IMR-90 (cell line): ENCODE measurements around the gene CAMK2D. TPM values are rescaled to one million over a fixed set of nuclear protein-coding genes. Genes with fewer than 3 reads are reported as not detected.

Experiments used
- ATAC-seq: fragments of 200-7000 bp; cut with Tn5 transposase; 2 replicates; pipeline ENCODE4 v1.9.1; 2020; ENCODE audit warnings: low read depth, mild to moderate bottlenecking, moderate library complexity
- BruUV-seq: library from RNA; stranded (reverse); fragments of 400-500 nt; replicated peaks from 2 replicates; lab custom pipeline; 2021; lab: Mats Ljungman, UMichigan
- CTCF ChIA-PET: fragments of 300-600 bp; formaldehyde crosslinking; extraction: SDS; loops from one replicate; lab custom pipeline; 2021; ENCODE audit warnings: antibody characterized with exemption; lab: Yijun Ruan, JAX
- POLR2A ChIA-PET: fragments of 300-600 bp; sonication (Branson Sonifier 250); formaldehyde crosslinking; loops from one replicate; lab custom pipeline; 2022; ENCODE audit warnings: antibody characterized with exemption; ENCODE audit not compliant: unreplicated experiment; lab: Charles Lee
- DNase-seq: peaks from one replicate; pipeline ENCODE4 v3.0.0; 2013
- H2AFZ ChIP-seq: replicated peaks from 2 replicates; pipeline ENCODE3; 2013; ENCODE audit warnings: low read length, mild to moderate bottlenecking; ENCODE audit not compliant: poor library complexity
- H2AK5ac ChIP-seq: 2 replicates; pipeline ENCODE4 v1.6.1; 2013; ENCODE audit warnings: low read depth, low read length, inconsistent platforms
- H2AK9ac ChIP-seq: replicated peaks from 2 replicates; pipeline ENCODE3; 2013; ENCODE audit warnings: mild to moderate bottlenecking, low read depth, low read length, moderate library complexity; ENCODE audit not compliant: poor library complexity
- H2BK120ac ChIP-seq: 2 replicates; pipeline ENCODE4 v1.6.1; 2013; ENCODE audit warnings: low read depth, low read length, inconsistent platforms
- H2BK15ac ChIP-seq: 3 replicates; pipeline ENCODE4 v1.6.1; 2013; ENCODE audit warnings: low read depth, low read length, inconsistent platforms
- H2BK20ac ChIP-seq: 2 replicates; pipeline ENCODE4 v1.6.1; 2013; ENCODE audit warnings: low read depth, mild to moderate bottlenecking, inconsistent platforms, low read length, moderate library complexity
- H2BK5ac ChIP-seq: 2 replicates; pipeline ENCODE4 v1.6.1; 2013; ENCODE audit warnings: mild to moderate bottlenecking, low read depth, low read length, inconsistent platforms; ENCODE audit not compliant: poor library complexity, severe bottlenecking
- H3K14ac ChIP-seq: replicated peaks from 2 replicates; pipeline ENCODE4 v1.6.1; 2013; ENCODE audit warnings: low read depth, low read length, inconsistent platforms
- H3K18ac ChIP-seq: 2 replicates; pipeline ENCODE4 v1.6.1; 2013; ENCODE audit warnings: low read depth, low read length, control low read depth
- H3K23ac ChIP-seq: 2 replicates; pipeline ENCODE4 v1.6.1; 2013; ENCODE audit warnings: low read depth, low read length, inconsistent platforms
- H3K27ac ChIP-seq: 2 replicates; pipeline ENCODE4 v1.5.1; 2013; ENCODE audit warnings: mild to moderate bottlenecking, control low read depth, low read length; ENCODE audit not compliant: insufficient read depth
- H3K27me3 ChIP-seq: 2 replicates; pipeline ENCODE4 v1.6.1; 2013; ENCODE audit warnings: low read length; ENCODE audit not compliant: control insufficient read depth, insufficient read depth
- H3K36me3 ChIP-seq: 2 replicates; pipeline ENCODE4 v1.6.1; 2013; ENCODE audit warnings: low read length, mixed read lengths; ENCODE audit not compliant: control insufficient read depth, insufficient read depth
- H3K4ac ChIP-seq: 2 replicates; pipeline ENCODE4 v1.6.1; 2013; ENCODE audit warnings: low read depth, low read length, inconsistent platforms
- H3K4me1 ChIP-seq: 2 replicates; pipeline ENCODE4 v1.6.1; 2013; ENCODE audit warnings: low read length, mixed read lengths; ENCODE audit not compliant: control insufficient read depth, insufficient read depth
- H3K4me2 ChIP-seq: 2 replicates; pipeline ENCODE4 v1.6.1; 2013; ENCODE audit warnings: low read depth, mild to moderate bottlenecking, control low read depth, low read length, moderate library complexity
- H3K4me3 ChIP-seq: 2 replicates; pipeline ENCODE4 v1.5.1; 2013; ENCODE audit warnings: low read depth, mild to moderate bottlenecking, control low read depth, low read length, moderate library complexity; ENCODE audit not compliant: insufficient read depth
- H3K56ac ChIP-seq: 2 replicates; pipeline ENCODE4 v1.6.1; 2013; ENCODE audit warnings: low read length, inconsistent platforms; ENCODE audit not compliant: insufficient read depth; ENCODE audit errors: extremely low read depth
- H3K79me1 ChIP-seq, 2 experiments: 2 replicates each; pipeline ENCODE4 v1.6.1; 2013; ENCODE audit warnings: low read length in 2 of 2, inconsistent platforms in 1 of 2, low read depth in 1 of 2
- H3K9ac ChIP-seq: 2 replicates; pipeline ENCODE4 v1.6.1; 2013; ENCODE audit warnings: low read depth, low read length, control low read depth
- H3K9me1 ChIP-seq: 2 replicates; pipeline ENCODE4 v1.6.1; 2013; ENCODE audit warnings: low read length, inconsistent platforms; ENCODE audit not compliant: insufficient read depth
- H3K9me3 ChIP-seq: 2 replicates; pipeline ENCODE4 v1.6.1; 2013; ENCODE audit warnings: low read length; ENCODE audit not compliant: control insufficient read depth, insufficient read depth
- H4K20me1 ChIP-seq: 2 replicates; pipeline ENCODE4 v1.6.1; 2013; ENCODE audit warnings: low read length, inconsistent platforms; ENCODE audit not compliant: insufficient read depth
- H4K5ac ChIP-seq: 2 replicates; pipeline ENCODE4 v1.6.1; 2013; ENCODE audit warnings: mild to moderate bottlenecking, low read depth, low read length, control low read depth
- H4K8ac ChIP-seq, 2 experiments: 2 replicates each; pipeline ENCODE4 v1.6.1; 2013; ENCODE audit warnings: low read depth in 2 of 2, low read length in 2 of 2, control low read depth in 1 of 2, inconsistent platforms in 1 of 2
- H4K91ac ChIP-seq: 2 replicates; pipeline ENCODE4 v1.6.1; 2013; ENCODE audit warnings: low read depth, low read length, inconsistent platforms; ENCODE audit not compliant: insufficient read depth
- CEBPB ChIP-seq: IDR thresholded peaks from 2 replicates; pipeline ENCODE4 v1.6.1; 2012; ENCODE audit warnings: low read depth, low read length, improper control_type of control experiment
- CHD1 ChIP-seq: IDR thresholded peaks from 2 replicates; pipeline ENCODE4 v1.6.1; 2012; ENCODE audit warnings: low read depth, low read length, improper control_type of control experiment
- ELK1 ChIP-seq: fragments of 150-350 bp; IDR thresholded peaks from 2 replicates; pipeline ENCODE4 v1.6.1; 2016; ENCODE audit warnings: low read depth, mild to moderate bottlenecking, low read length, moderate library complexity, borderline replicate concordance
- FOS ChIP-seq: fragments of 150-350 bp; IDR thresholded peaks from 2 replicates; pipeline ENCODE4 v1.6.1; 2016; ENCODE audit warnings: low read depth, low read length
- MAFK ChIP-seq: IDR thresholded peaks from 2 replicates; pipeline ENCODE4 v1.6.1; 2012; ENCODE audit warnings: low read depth, low read length, improper control_type of control experiment
- MAZ ChIP-seq: IDR thresholded peaks from 2 replicates; pipeline ENCODE4 v1.6.1; 2012; ENCODE audit warnings: low read depth, mild to moderate bottlenecking, low read length, improper control_type of control experiment, moderate library complexity, borderline replicate concordance
- NFE2L2 ChIP-seq: fragments of 150-350 bp; IDR thresholded peaks from 2 replicates; pipeline ENCODE4 v1.6.1; 2016; ENCODE audit warnings: low read depth, mild to moderate bottlenecking, low read length
- RAD21 ChIP-seq: IDR thresholded peaks from 2 replicates; pipeline ENCODE4 v1.6.1; 2012; ENCODE audit warnings: low read length, improper control_type of control experiment
- RCOR1 ChIP-seq: IDR thresholded peaks from 2 replicates; pipeline ENCODE4 v1.6.1; 2012; ENCODE audit warnings: mild to moderate bottlenecking, low read length, improper control_type of control experiment; ENCODE audit not compliant: insufficient replicate concordance
- RFX5 ChIP-seq: IDR thresholded peaks from 2 replicates; pipeline ENCODE4 v1.8.0; 2012; ENCODE audit warnings: low read depth, mild to moderate bottlenecking, low read length, moderate library complexity
- SMC3 ChIP-seq: fragments of 150-350 bp; IDR thresholded peaks from 2 replicates; pipeline ENCODE4 v1.6.1; 2016; ENCODE audit warnings: low read depth, mild to moderate bottlenecking, antibody characterized with exemption, low read length, moderate library complexity
- USF2 ChIP-seq: fragments of 150-350 bp; IDR thresholded peaks from 2 replicates; pipeline ENCODE4 v1.6.1; 2017; ENCODE audit warnings: mild to moderate bottlenecking, antibody characterized with exemption, low read length, low read depth
- WGBS, 2 experiments: methylation state at CpG; one replicate each; pipeline versions ENCODE4 v1.1.5 to v1.1.7; 2013; ENCODE audit warnings: missing lambda C conversion rate in 2 of 2; ENCODE audit not compliant: insufficient read length in 1 of 2; ENCODE audit errors: extremely low coverage in 2 of 2; 5-methylcytosine and 5-hydroxymethylcytosine counted together
- dilution Hi-C: fragments of 300-500 bp; cut with HindIII; formaldehyde crosslinking; loops from one replicate; pipeline ENCODE4 v1.14.3; 2018; ENCODE audit warnings: low sequenced_read_pairs; ENCODE audit not compliant: unreplicated experiment
- in situ Hi-C: fragments of 300-500 bp; cut with MboI; formaldehyde crosslinking; loops from 3 replicates; pipeline ENCODE4 v1.14.3; 2019; ENCODE audit warnings: low sequenced_read_pairs, inconsistent platforms, mixed read lengths
- intact Hi-C: fragments of 100-400 bp; cut with micrococcal nuclease; formaldehyde crosslinking; loops from 2 replicates; pipeline ENCODE4 v1.10.0; 2022
- polyA plus RNA-seq, 3 experiments: library from polyadenylated mRNA; depleted of rRNA; stranded (reverse); fragments of >200 nt; gene quantifications; 2 replicates each; pipeline ENCODE4 v1.2.3, GENCODE V29; 2012; ENCODE audit warnings: low replicate concordance in 1 of 3
- total RNA-seq: library from RNA; depleted of rRNA; stranded (reverse); fragments of >200 nt; gene quantifications from 2 replicates; pipeline ENCODE4 v1.2.3, GENCODE V29; 2012

Gene CAMK2D
- total and polyA plus RNA-seq, 2 of the 4 experiments (the other 2 are of a cell fraction): 44.6 to 156 TPM

GRCh38 chr4:113594231-113594556, 167.3 kb downstream of the CAMK2D start:
- in situ Hi-C loops: no loop called here
- dilution Hi-C loops: no loop called here
- peaks cover 1% of the 10 kb centered on the region; the same call in 1 of the 2 replicates for H3K36me3 ChIP-seq
- no peak overlapping the region for H3K56ac ChIP-seq
- H2BK15ac ChIP-seq: no peak overlapping the region
- no peaks in the 10 kb centered on the region for H3K27me3 ChIP-seq
- DNase-seq: no peak
- H4K8ac ChIP-seq: no peak overlapping the region
- H3K27ac ChIP-seq: no peak overlapping the region
- H3K4me1 ChIP-seq: peaks cover 17% of the 10 kb centered on the region
- POLR2A ChIA-PET: no interaction called here
- no peak overlapping the region for H2BK5ac ChIP-seq
- no peak overlapping the region for H4K5ac ChIP-seq
- intact Hi-C loops: no loop called here
- H3K79me1 ChIP-seq: peaks cover 24 to 35% of the 10 kb centered on the region in 2 experiments
- H2AK5ac ChIP-seq: no peak overlapping the region
- no peak overlapping the region for H2BK120ac ChIP-seq
- no peak overlapping the region for H2AK9ac ChIP-seq
- H3K4ac ChIP-seq: no peak overlapping the region
- CTCF ChIA-PET: no interaction called here
- WGBS, 2 experiments: no CpG with 5 or more reads among the region's 2 CpGs
- H4K91ac ChIP-seq: no peak overlapping the region
- H4K20me1 ChIP-seq: peaks cover 4% of the 10 kb centered on the region; the same call in 1 of the 2 replicates
- H3K9ac ChIP-seq: no peak overlapping the region
- H3K23ac ChIP-seq: no peak overlapping the region
- no peak overlapping the region for H3K4me3 ChIP-seq
- H2BK20ac ChIP-seq: no peak overlapping the region
- no peak overlapping the region for H3K4me2 ChIP-seq
- ATAC-seq: no peak
- no TSS peak for BruUV-seq
- no peak overlapping the region for H3K14ac ChIP-seq
- peak overlapping the region; percentile 27; the same call in 1 of the 2 replicates for H3K18ac ChIP-seq
- H3K9me1 ChIP-seq: 0 out of 2 replicates have a peak, but pooled peaks cover 3% of the 10 kb centered on the region
- no peak overlapping the region for H2AFZ ChIP-seq
- H3K9me3 ChIP-seq: no peaks in the 10 kb centered on the region
- TF ChIP-seq RFX5 (no peak), NFE2L2 (no peak), MAZ (no peak), ELK1 (no peak), USF2 (no peak), CEBPB (no peak), RAD21 (no peak), FOS (no peak), MAFK (no peak), CHD1 (no peak), RCOR1 (no peak), SMC3 (no peak)
